ENCODE data around the gene PGAP3. TPM values are rescaled to one million over a fixed set of nuclear protein-coding genes. Genes with fewer than 3 reads are reported as not detected.

The PGAP3 gene
- total RNA-seq, 1 experiment from 2014 or later, result 21.8 TPM

DNA sequence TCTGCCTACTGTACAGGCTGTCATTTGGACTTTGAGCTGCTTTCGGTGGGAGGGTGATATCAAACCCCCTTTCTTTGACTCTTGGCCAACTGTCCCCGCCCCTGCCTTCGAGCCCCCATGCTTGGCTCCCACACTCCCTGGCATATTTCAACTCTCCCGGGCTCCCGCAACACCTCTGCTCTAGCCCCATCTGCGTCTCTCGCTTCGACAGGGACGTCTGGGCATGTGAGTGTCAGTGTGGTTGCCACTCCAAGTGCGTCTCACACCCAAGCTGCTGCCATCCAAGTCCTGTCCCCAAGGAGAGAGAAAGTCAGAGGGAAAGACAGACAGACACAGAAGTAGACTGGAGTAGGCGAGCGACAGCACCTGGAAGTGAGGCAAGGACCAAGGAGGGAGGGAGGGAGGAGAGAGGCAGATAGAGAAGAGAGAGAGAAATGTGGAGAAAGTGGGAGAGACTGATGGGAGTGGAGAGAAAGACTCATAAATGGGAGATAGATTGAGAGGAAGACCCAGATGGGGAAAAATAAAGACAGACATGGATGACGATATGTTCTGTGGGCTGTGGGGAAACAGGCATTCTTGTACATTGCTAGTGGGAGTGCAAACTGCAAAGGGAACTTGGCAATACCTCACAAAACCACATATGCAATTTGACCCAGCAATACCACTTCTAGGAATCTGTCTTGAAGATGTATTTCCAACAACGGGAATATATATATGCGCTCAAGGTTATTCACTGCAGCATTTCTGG is 39.1 kb downstream of the PGAP3 start:
- DNase-seq (ENCODE audit: low read depth, low spot score) (no peak), ATAC-seq (no peak)
- intact Hi-C loops (cut with micrococcal nuclease; ENCODE audit: unreplicated experiment), result no loop called here
- ChIA-PET CTCF (no interaction called here), POLR2A (no interaction called here)
- in situ Hi-C loops (cut with HindIII; ENCODE audit: low pct_unique_long_range_greater_than_20kb, low sequenced_read_pairs), result no loop called here
- Histone ChIP-seq H3K27me3 (ENCODE audit: control insufficient read depth, insufficient read depth, low read length) (no peaks in the 10 kb centered on the region), H3K9me3 (ENCODE audit: control insufficient read depth, insufficient read depth, low read depth, low read length) (no peaks in the 10 kb centered on the region), H3K36me3 (ENCODE audit: control insufficient read depth, insufficient read depth, low read length) (no peaks in the 10 kb centered on the region), H3K4me1 (ENCODE audit: control insufficient read depth, insufficient read depth, low read length) (peaks cover 25% of the 10 kb centered on the region; the same call in 1 of the 2 replicates), H3K4me3 (ENCODE audit: low read depth in 2 of 2, low read length in 2 of 2) (no peak overlapping the region), H3K27ac (ENCODE audit: low read length) (no peak overlapping the region)
- no peak for TF ChIP-seq POLR2AphosphoS5 (IDR thresholded peaks at IDR 0.05; ENCODE audit: low read depth, low read length)
- TF ChIP-seq TCF7L2 (IDR thresholded peaks at IDR 0.05; ENCODE audit: low read depth, low read length), result no peak
- TF ChIP-seq, protein P1, sequence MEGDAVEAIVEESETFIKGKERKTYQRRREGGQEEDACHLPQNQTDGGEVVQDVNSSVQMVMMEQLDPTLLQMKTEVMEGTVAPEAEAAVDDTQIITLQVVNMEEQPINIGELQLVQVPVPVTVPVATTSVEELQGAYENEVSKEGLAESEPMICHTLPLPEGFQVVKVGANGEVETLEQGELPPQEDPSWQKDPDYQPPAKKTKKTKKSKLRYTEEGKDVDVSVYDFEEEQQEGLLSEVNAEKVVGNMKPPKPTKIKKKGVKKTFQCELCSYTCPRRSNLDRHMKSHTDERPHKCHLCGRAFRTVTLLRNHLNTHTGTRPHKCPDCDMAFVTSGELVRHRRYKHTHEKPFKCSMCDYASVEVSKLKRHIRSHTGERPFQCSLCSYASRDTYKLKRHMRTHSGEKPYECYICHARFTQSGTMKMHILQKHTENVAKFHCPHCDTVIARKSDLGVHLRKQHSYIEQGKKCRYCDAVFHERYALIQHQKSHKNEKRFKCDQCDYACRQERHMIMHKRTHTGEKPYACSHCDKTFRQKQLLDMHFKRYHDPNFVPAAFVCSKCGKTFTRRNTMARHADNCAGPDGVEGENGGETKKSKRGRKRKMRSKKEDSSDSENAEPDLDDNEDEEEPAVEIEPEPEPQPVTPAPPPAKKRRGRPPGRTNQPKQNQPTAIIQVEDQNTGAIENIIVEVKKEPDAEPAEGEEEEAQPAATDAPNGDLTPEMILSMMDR (IDR thresholded peaks at IDR 0.05), result no peak
- TF ChIP-seq, protein P2, sequence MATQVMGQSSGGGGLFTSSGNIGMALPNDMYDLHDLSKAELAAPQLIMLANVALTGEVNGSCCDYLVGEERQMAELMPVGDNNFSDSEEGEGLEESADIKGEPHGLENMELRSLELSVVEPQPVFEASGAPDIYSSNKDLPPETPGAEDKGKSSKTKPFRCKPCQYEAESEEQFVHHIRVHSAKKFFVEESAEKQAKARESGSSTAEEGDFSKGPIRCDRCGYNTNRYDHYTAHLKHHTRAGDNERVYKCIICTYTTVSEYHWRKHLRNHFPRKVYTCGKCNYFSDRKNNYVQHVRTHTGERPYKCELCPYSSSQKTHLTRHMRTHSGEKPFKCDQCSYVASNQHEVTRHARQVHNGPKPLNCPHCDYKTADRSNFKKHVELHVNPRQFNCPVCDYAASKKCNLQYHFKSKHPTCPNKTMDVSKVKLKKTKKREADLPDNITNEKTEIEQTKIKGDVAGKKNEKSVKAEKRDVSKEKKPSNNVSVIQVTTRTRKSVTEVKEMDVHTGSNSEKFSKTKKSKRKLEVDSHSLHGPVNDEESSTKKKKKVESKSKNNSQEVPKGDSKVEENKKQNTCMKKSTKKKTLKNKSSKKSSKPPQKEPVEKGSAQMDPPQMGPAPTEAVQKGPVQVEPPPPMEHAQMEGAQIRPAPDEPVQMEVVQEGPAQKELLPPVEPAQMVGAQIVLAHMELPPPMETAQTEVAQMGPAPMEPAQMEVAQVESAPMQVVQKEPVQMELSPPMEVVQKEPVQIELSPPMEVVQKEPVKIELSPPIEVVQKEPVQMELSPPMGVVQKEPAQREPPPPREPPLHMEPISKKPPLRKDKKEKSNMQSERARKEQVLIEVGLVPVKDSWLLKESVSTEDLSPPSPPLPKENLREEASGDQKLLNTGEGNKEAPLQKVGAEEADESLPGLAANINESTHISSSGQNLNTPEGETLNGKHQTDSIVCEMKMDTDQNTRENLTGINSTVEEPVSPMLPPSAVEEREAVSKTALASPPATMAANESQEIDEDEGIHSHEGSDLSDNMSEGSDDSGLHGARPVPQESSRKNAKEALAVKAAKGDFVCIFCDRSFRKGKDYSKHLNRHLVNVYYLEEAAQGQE (IDR thresholded peaks at IDR 0.05; ENCODE audit: insufficient read depth in 1 of 2, low read depth in 2 of 2, low read length in 1 of 2), result no peak
- no peak for TF ChIP-seq SIN3A (IDR thresholded peaks at IDR 0.05; ENCODE audit: borderline replicate concordance, insufficient read depth, low read depth, low read length)
- no TSS peak for BruUV-seq (replicated peaks)

DNA sequence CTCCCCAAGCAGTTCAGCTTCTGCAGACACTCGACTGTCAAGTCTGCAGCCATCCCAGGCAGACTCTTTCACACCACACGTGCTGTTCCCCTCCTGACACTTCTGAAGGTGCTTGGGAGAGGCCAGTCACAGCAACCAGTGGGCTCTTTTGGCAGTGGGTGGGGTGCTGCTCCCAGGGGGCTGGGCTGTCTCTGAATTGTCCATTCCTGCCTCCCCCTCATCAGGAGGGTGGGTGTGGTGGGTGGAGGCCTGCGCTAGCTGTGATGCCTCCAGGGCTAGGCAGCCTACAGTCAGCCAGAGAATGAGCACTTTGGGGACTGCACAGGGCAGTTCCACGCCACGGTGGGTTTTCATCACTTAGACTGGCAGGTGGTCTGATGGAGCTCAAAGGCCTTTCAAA is 40.6 kb downstream of the PGAP3 start:
- no peaks in the 10 kb centered on the region for H3K9me3 ChIP-seq (ENCODE audit: control insufficient read depth, insufficient read depth, low read depth, low read length)
- ChIA-PET CTCF (interaction anchor here (0.7 kb wide), 1 partner anchor 22 kb away, joined by 3 read pairs; no protein-coding TSS in a partner anchor), POLR2A (no interaction called here)
- BruUV-seq (replicated peaks), result no TSS peak
- H3K36me3 ChIP-seq (ENCODE audit: control insufficient read depth, insufficient read depth, low read length), result no peaks in the 10 kb centered on the region
- ATAC-seq, result no peak
- no peak overlapping the region for H3K27ac ChIP-seq (ENCODE audit: low read length)
- H3K27me3 ChIP-seq (ENCODE audit: control insufficient read depth, insufficient read depth, low read length), result no peaks in the 10 kb centered on the region
- intact Hi-C loops (cut with micrococcal nuclease; ENCODE audit: unreplicated experiment), result no loop called here
- DNase-seq (ENCODE audit: low read depth, low spot score), result no peak
- H3K4me3 ChIP-seq (ENCODE audit: low read depth in 2 of 2, low read length in 2 of 2), result no peak overlapping the region
- TF ChIP-seq TCF7L2 (IDR thresholded peaks at IDR 0.05; ENCODE audit: low read depth, low read length) (no peak), POLR2AphosphoS5 (IDR thresholded peaks at IDR 0.05; ENCODE audit: low read depth, low read length) (no peak), SIN3A (IDR thresholded peaks at IDR 0.05; ENCODE audit: borderline replicate concordance, insufficient read depth, low read depth, low read length) (no peak)
- TF ChIP-seq, protein P2 (IDR thresholded peaks at IDR 0.05; ENCODE audit: insufficient read depth in 1 of 2, low read depth in 2 of 2, low read length in 1 of 2), result no peak
- TF ChIP-seq, protein P1 (IDR thresholded peaks at IDR 0.05), result no peak
- H3K4me1 ChIP-seq (ENCODE audit: control insufficient read depth, insufficient read depth, low read length), result peaks cover 17% of the 10 kb centered on the region
- in situ Hi-C loops (cut with HindIII; ENCODE audit: low pct_unique_long_range_greater_than_20kb, low sequenced_read_pairs), result no loop called here
